Measurements from ENCODE around the gene GTF3C4. TPM values are rescaled to one million over a fixed set of nuclear protein-coding genes. Genes with fewer than 3 reads are reported as not detected.
A peak's percentile ranks its signal among the peaks of the same experiment; 100 is the strongest.

The GTF3C4 gene
- total RNA-seq, 2 donors from 2014 or later: 14.4 to 18.8 TPM

- H3K27me3 Mint-ChIP-seq: peaks cover 24 to 33% of the 10 kb centered on the region in 2 donors
- no peaks in the 10 kb centered on the region for H3K4me1 Mint-ChIP-seq (ENCODE audit: low read depth in 2 of 2)
- no peaks in the 10 kb centered on the region for H3K36me3 Mint-ChIP-seq
- DNase-seq (ENCODE audit: low spot score) (no peak), ATAC-seq (no peak)
- no peak overlapping the region for H3K27ac Mint-ChIP-seq
- H3K9me3 Mint-ChIP-seq: no peaks in the 10 kb centered on the region
- H3K4me3 Mint-ChIP-seq: no peak overlapping the region
These were observed 51.4 kb downstream of the GTF3C4 start for GRCh38 chr9:132721661-132722060.

DNA sequence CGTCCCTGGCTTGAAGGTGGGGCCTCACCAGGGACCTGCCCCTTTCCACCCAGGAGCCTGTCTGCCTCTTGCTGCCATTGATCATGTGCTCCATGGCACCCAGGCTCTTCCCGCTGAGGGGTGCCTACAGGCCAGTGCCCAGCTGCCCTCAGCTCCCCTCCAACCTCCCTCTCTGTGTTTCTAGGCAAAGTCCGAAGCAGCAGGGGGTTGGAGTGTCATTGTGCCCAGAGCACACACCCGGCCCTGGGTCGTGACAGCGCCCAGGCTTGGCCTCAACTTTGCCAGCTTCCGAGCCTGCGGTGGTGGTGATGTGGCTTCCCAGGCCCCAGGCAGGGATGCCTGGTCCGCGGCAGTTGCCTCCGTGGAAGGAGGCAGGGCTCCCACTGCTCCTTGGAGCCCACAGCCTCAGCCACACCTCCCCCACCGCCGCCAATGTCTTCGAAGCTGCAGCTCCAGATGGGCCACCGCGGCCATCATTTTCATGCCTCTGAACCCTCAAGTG is 52.4 kb downstream of the GTF3C4 start:
- H3K4me1 Mint-ChIP-seq (ENCODE audit: low read depth in 2 of 2): no peaks in the 10 kb centered on the region
- no peak overlapping the region for H3K27ac Mint-ChIP-seq
- ATAC-seq (no peak), DNase-seq (ENCODE audit: low spot score) (no peak)
- no peaks in the 10 kb centered on the region for H3K9me3 Mint-ChIP-seq
- H3K4me3 Mint-ChIP-seq: no peak overlapping the region
- H3K27me3 Mint-ChIP-seq: peaks cover 20 to 26% of the 10 kb centered on the region in 2 donors
- H3K36me3 Mint-ChIP-seq: no peaks in the 10 kb centered on the region

GRCh38 chr9:132723809-132724208 is 53.5 kb downstream of the GTF3C4 start:
- no peak overlapping the region for H3K4me3 Mint-ChIP-seq
- H3K9me3 Mint-ChIP-seq: no peaks in the 10 kb centered on the region
- DNase-seq (ENCODE audit: low spot score) (no peak), ATAC-seq (peak in 1 of 2 donors; percentile 21)
- H3K4me1 Mint-ChIP-seq (ENCODE audit: low read depth in 2 of 2): peaks cover 0 to 2% of the 10 kb centered on the region in 2 donors
- H3K36me3 Mint-ChIP-seq: no peaks in the 10 kb centered on the region
- H3K27ac Mint-ChIP-seq: no peak overlapping the region
- peaks cover 13 to 19% of the 10 kb centered on the region in 2 donors for H3K27me3 Mint-ChIP-seq

DNA sequence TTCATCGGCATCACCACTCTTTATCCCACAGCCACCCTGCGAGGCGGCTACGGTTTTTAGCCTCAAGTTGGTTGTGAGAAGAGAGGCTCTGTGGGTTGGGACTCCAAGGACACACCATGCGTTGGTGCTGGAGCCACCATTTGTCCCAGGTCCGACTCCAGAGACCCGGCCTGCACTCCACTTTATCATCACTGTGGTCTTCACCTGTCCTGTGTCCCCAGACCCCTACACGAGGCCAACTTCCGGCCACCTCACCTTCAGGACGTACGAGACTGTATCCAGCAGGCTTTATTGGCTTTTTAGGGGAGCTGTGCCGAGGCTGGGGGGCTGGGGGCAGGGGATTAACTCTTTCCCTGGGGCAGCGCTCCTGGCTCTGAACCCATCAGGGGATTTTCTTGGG is 55.0 kb downstream of the GTF3C4 start:
- Mint-ChIP-seq H3K27me3 (peaks cover 12 to 13% of the 10 kb centered on the region in 2 donors), H3K36me3 (no peaks in the 10 kb centered on the region), H3K4me3 (no peak overlapping the region), H3K4me1 (ENCODE audit: low read depth in 2 of 2) (peaks cover 0 to 2% of the 10 kb centered on the region in 2 donors), H3K9me3 (no peaks in the 10 kb centered on the region), H3K27ac (no peak overlapping the region)
- DNase-seq (ENCODE audit: low spot score) (no peak), ATAC-seq (no peak)

GRCh38 chr9:132726576-132727130 is 56.4 kb downstream of the GTF3C4 start:
- Mint-ChIP-seq H3K27me3 (peaks cover 12 to 24% of the 10 kb centered on the region in 2 donors), H3K36me3 (no peaks in the 10 kb centered on the region), H3K4me3 (no peak overlapping the region), H3K9me3 (no peaks in the 10 kb centered on the region), H3K4me1 (ENCODE audit: low read depth in 2 of 2) (peaks cover 0 to 2% of the 10 kb centered on the region in 2 donors), H3K27ac (no peak overlapping the region)
- no peak for DNase-seq (ENCODE audit: low spot score)
- no peak for ATAC-seq

- Mint-ChIP-seq H3K27ac (no peak overlapping the region), H3K4me1 (ENCODE audit: low read depth in 2 of 2) (peaks cover 0 to 2% of the 10 kb centered on the region in 2 donors), H3K36me3 (no peaks in the 10 kb centered on the region), H3K9me3 (no peaks in the 10 kb centered on the region), H3K4me3 (no peak overlapping the region), H3K27me3 (peaks cover 12 to 21% of the 10 kb centered on the region in 2 donors)
- DNase-seq (ENCODE audit: low spot score) (no peak), ATAC-seq (no peak)
These were observed 57.8 kb downstream of the GTF3C4 start for GRCh38 chr9:132728071-132728470.

- H3K4me3 Mint-ChIP-seq: no peak overlapping the region
- peaks cover 0 to 2% of the 10 kb centered on the region in 2 donors for H3K4me1 Mint-ChIP-seq (ENCODE audit: low read depth in 2 of 2)
- H3K36me3 Mint-ChIP-seq: no peaks in the 10 kb centered on the region
- peaks cover 11 to 18% of the 10 kb centered on the region in 2 donors for H3K27me3 Mint-ChIP-seq
- H3K9me3 Mint-ChIP-seq: no peaks in the 10 kb centered on the region
- no peak overlapping the region for H3K27ac Mint-ChIP-seq
- DNase-seq (ENCODE audit: low spot score) (no peak), ATAC-seq (no peak)
These were observed 58.2 kb downstream of the GTF3C4 start for GRCh38 chr9:132728497-132728896.

DNA sequence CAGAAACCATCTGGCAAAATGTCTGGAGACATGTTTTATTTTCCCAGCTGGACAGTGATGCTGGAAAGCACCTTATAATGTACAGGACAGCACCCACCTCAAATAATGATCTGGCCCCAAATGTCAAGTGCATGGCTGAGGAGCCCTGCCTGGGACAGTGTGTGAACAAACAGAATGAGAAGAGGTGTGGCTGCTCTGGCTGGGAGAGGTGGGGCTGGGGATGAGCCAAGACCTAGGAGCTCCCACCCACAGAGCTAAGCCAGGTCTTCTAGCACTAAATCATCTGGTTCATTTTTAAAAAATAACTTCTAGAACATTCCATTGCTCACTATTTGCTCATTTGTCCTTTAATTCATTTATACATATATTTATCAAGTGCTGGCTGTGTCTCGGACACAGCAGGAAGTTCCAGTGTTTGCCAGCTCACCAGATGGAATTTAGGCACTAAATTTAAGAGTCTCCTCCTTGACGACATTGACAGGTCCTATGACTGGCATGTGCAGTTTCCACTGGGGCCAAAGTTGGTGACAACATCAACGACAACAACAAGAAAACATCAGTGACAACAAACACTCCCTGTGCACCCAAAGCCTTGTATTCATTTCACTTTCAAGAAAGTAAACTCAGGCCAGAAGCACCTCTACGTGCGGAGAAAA is 59.1 kb downstream of the GTF3C4 start:
- DNase-seq (ENCODE audit: low spot score): no peak
- Mint-ChIP-seq H3K27ac (no peak overlapping the region), H3K9me3 (no peaks in the 10 kb centered on the region), H3K4me3 (no peak overlapping the region), H3K27me3 (peaks cover 11 to 18% of the 10 kb centered on the region in 2 donors), H3K36me3 (no peaks in the 10 kb centered on the region), H3K4me1 (ENCODE audit: low read depth in 2 of 2) (peaks cover 0 to 2% of the 10 kb centered on the region in 2 donors)
- ATAC-seq: no peak

DNA sequence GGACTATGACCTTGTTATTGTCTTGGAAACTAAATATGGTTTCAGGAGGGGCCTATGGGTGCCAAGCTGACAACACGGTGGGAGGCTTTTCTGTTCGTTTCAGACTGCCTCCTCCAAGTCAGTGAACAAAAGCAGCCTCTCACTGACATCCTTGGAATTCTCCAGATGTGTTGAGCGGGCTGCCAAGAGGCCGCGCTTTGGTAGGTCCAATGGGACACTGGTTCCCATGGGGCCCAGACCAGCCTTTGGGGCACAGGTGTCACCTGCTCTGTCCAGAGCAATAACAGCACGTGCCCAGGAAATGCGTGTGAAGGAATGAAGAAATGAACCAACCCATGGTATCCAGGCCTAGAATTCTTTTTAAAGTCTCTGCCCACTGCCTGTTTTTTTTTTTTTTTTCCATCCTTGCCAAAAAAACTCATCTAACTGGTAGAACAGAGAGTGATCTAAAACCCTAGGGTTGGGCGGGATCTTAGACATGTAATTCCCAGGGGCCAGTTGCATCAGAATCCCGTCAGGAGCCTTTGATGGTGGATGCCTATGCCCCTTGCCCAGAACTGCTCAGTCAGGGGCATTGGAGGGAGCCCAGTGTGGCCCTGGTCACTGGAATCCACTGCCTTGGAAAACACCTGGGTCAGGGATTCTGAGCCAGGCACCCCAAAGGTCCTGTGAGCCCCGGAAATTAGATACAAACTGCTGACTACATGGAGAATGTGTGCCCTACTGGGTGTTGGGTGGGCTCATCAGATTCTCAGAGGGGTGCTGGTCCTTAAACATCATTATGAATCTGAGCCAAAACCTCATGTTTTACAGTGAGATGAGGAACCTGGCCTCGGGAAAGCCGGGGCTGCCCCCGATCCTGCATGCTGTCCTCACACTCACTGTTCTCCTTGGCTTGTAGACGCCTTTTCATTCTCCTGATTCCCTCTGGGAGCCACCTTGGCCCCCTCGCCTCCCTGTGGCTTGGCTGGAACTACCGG is 60.1 kb downstream of the GTF3C4 start:
- H3K27me3 Mint-ChIP-seq: peaks cover 14 to 18% of the 10 kb centered on the region in 2 donors
- H3K4me3 Mint-ChIP-seq: no peak overlapping the region
- no peaks in the 10 kb centered on the region for H3K36me3 Mint-ChIP-seq
- H3K9me3 Mint-ChIP-seq: no peaks in the 10 kb centered on the region
- ATAC-seq: no peak
- no peak for DNase-seq (ENCODE audit: low spot score)
- H3K27ac Mint-ChIP-seq: no peak overlapping the region
- H3K4me1 Mint-ChIP-seq (ENCODE audit: low read depth in 2 of 2): peaks cover 0 to 2% of the 10 kb centered on the region in 2 donors

DNA sequence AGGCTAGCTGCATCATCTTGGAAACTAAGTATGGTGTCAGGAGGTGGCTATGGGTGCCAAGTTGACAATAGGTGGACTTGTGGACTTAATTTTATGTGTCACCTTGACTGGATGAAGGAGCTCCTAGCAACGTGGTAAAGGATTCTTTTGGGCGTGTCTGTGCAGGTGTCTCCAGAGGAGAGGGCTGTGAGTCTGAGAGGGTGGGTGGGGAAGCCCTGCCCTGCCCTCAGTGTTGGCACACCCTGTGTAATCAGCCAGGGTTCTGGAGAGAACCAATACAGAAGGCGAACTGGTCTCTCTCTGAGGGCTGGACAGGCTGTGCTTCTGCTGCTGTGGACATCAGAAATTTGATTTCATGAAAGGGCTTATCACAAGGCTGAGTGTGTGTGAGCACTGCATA is 61.0 kb downstream of the GTF3C4 start:
- H3K36me3 Mint-ChIP-seq: no peaks in the 10 kb centered on the region
- no peak for ATAC-seq
- peaks cover 0 to 2% of the 10 kb centered on the region in 2 donors for H3K4me1 Mint-ChIP-seq (ENCODE audit: low read depth in 2 of 2)
- no peak overlapping the region for H3K4me3 Mint-ChIP-seq
- DNase-seq (ENCODE audit: low spot score): no peak
- no peak overlapping the region for H3K27ac Mint-ChIP-seq
- peaks cover 14 to 18% of the 10 kb centered on the region in 2 donors for H3K27me3 Mint-ChIP-seq
- no peaks in the 10 kb centered on the region for H3K9me3 Mint-ChIP-seq

DNA sequence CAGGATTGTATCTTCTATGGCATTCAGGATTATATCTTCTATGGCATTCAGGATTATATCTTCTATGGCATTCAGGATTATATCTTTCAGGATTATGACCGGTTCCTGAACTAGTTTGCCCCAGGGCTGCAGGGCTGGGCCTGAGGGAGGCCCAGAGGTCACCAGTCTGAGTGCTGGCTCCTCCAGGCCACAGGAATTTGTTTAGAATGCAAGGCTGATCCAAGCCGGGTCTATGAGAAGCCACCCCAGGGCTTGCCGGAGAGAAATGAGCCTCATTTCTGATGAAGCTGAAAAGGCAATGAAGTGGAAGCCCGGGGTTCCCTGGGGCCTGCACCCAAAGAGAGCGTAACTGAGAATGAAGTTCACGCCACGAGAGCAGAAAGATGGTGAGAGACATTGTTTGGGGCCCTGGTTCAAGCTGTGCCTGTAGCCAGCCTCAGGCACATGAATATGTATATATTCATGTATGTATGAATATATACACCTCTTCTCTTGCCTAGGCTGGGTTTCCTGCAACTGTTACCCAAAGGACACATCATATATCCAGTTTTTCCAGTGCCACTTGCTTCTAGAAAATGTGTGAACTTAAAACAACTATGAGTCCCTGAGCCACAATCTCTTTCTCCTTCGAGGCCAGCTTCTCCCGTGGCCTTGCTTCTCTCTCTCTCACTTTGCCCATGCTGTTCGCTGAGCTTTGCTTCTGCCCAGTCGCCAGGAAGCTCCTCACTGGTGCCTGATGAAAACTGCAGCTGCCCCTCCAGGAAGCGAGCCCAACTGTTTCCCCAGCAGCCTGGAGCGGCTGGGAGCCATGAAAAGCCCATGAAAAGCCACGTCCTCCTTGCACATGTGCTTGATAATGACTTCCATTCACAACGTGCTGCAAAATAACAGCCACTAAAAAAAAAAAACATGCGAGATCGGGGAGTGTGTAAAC is 62.3 kb downstream of the GTF3C4 start:
- H3K4me1 Mint-ChIP-seq (ENCODE audit: low read depth in 2 of 2): peaks cover 0 to 2% of the 10 kb centered on the region in 2 donors
- H3K9me3 Mint-ChIP-seq: no peaks in the 10 kb centered on the region
- ATAC-seq: no peak
- no peak overlapping the region for H3K27ac Mint-ChIP-seq
- DNase-seq (ENCODE audit: low spot score): no peak
- H3K36me3 Mint-ChIP-seq: no peaks in the 10 kb centered on the region
- peaks cover 15 to 16% of the 10 kb centered on the region in 2 donors for H3K27me3 Mint-ChIP-seq
- H3K4me3 Mint-ChIP-seq: no peak overlapping the region

GRCh38 chr9:132733260-132733815 is 63.1 kb downstream of the GTF3C4 start:
- H3K9me3 Mint-ChIP-seq: no peaks in the 10 kb centered on the region
- no peaks in the 10 kb centered on the region for H3K36me3 Mint-ChIP-seq
- DNase-seq (ENCODE audit: low spot score) (no peak), ATAC-seq (no peak)
- no peak overlapping the region for H3K27ac Mint-ChIP-seq
- no peaks in the 10 kb centered on the region for H3K4me1 Mint-ChIP-seq (ENCODE audit: low read depth in 2 of 2)
- H3K4me3 Mint-ChIP-seq: no peak overlapping the region
- peaks cover 11 to 12% of the 10 kb centered on the region in 2 donors for H3K27me3 Mint-ChIP-seq

All from natural killer cell treated with Interleukin-12 subunit alpha and Interleukin-12 subunit beta and Interleukin-15 and Interleukin-18, amount 100 ng/mL, for 72 hours (primary cell).